Measurements from ENCODE around the gene RFX5. TPM values are rescaled to one million over a fixed set of nuclear protein-coding genes. Genes with fewer than 3 reads are reported as not detected.

RFX5 gene
- total and polyA plus RNA-seq, 7 donors = 12.0 to 67.9 (median 46.6) TPM

GRCh38 chr1:151311011-151311410 lies 36.0 kb downstream of the RFX5 start:
- no peaks in the 10 kb centered on the region for H3K9me3 ChIP-seq
- DNase-seq = no peak
- peak overlapping the region; percentile 68 to 84 (median 79) for H3K27ac ChIP-seq
- intact Hi-C loops (cut with DNase I) = no loop called here
- H3K27me3 ChIP-seq = no peaks in the 10 kb centered on the region
- peaks cover 0 to 66% (median 57%) of the 10 kb centered on the region in 4 donors for H3K4me1 ChIP-seq
- H3K4me3 ChIP-seq = no peak overlapping the region
- WGBS, 2 donors = 81 to 82% methylated on average over 4 of the region's 4 CpGs
- H3K36me3 ChIP-seq = peaks cover 27 to 84% (median 42%) of the 10 kb centered on the region in 4 donors
- TF ChIP-seq CTCF (IDR thresholded peaks at IDR 0.05) = no peak

- 79 to 82% methylated on average over 7 of the region's 7 CpGs for WGBS, 2 donors
- Histone ChIP-seq H3K4me1 (peaks cover 0 to 62% (median 50%) of the 10 kb centered on the region in 4 donors), H3K27ac (peak overlapping the region; percentile 68 to 84 (median 79)), H3K36me3 (peaks cover 30 to 84% (median 43%) of the 10 kb centered on the region in 4 donors), H3K27me3 (no peaks in the 10 kb centered on the region), H3K4me3 (no peak overlapping the region), H3K9me3 (no peaks in the 10 kb centered on the region)
- intact Hi-C loops (cut with DNase I) = no loop called here
- DNase-seq = peak; percentile 75
- TF ChIP-seq POLR2A (IDR thresholded peaks at IDR 0.05) (no peak), POLR2AphosphoS5 (IDR thresholded peaks at IDR 0.05) (peak in 2 of 4 donors; percentile 9 to 18)
Measured at GRCh38 chr1:151309811-151310323, 37.2 kb downstream of the RFX5 start.

- 93 to 97% methylated on average over 2 of the region's 2 CpGs for WGBS, 2 donors
- Histone ChIP-seq H3K27ac (no peak overlapping the region), H3K36me3 (peaks cover 67 to 100% (median 88%) of the 10 kb centered on the region in 4 donors), H3K9me3 (no peaks in the 10 kb centered on the region), H3K4me1 (no peaks in the 10 kb centered on the region), H3K27me3 (no peaks in the 10 kb centered on the region), H3K4me3 (no peak overlapping the region)
- intact Hi-C loops (cut with DNase I) = no loop called here
- no peak for DNase-seq
- no peak for TF ChIP-seq POLR2A (IDR thresholded peaks at IDR 0.05)
- no peak for TF ChIP-seq EP300 (IDR thresholded peaks at IDR 0.05)
- no peak for TF ChIP-seq CTCF (IDR thresholded peaks at IDR 0.05)
- no peak for TF ChIP-seq POLR2AphosphoS5 (IDR thresholded peaks at IDR 0.05)
Measured at GRCh38 chr1:151294742-151295462, 52.1 kb downstream of the RFX5 start.

- intact Hi-C loops (cut with DNase I) = no loop called here
- H3K9me3 ChIP-seq = no peaks in the 10 kb centered on the region
- H3K4me1 ChIP-seq = peaks cover 0 to 8% (median 0%) of the 10 kb centered on the region in 4 donors
- no peak for DNase-seq
- H3K27me3 ChIP-seq = no peaks in the 10 kb centered on the region
- no peak for TF ChIP-seq POLR2AphosphoS5 (IDR thresholded peaks at IDR 0.05)
- TF ChIP-seq EP300 (IDR thresholded peaks at IDR 0.05) = no peak
- no peak overlapping the region for H3K4me3 ChIP-seq
- 81 to 86% methylated on average over 6 of the region's 6 CpGs for WGBS, 2 donors
- H3K27ac ChIP-seq = no peak overlapping the region
- peaks cover 69 to 100% (median 87%) of the 10 kb centered on the region in 4 donors for H3K36me3 ChIP-seq
Measured at GRCh38 chr1:151293093-151293492, 54.0 kb downstream of the RFX5 start.

- intact Hi-C loops (cut with DNase I) = no loop called here
- 78 to 89% methylated on average over 13 of the region's 13 CpGs for WGBS, 2 donors
- H3K4me3 ChIP-seq = no peak overlapping the region
- no peak for TF ChIP-seq POLR2AphosphoS5 (IDR thresholded peaks at IDR 0.05)
- TF ChIP-seq EP300 (IDR thresholded peaks at IDR 0.05) = no peak
- no peak for TF ChIP-seq CTCF (IDR thresholded peaks at IDR 0.05)
- TF ChIP-seq POLR2A (IDR thresholded peaks at IDR 0.05) = no peak
- H3K9me3 ChIP-seq = no peaks in the 10 kb centered on the region
- DNase-seq = no peak
- peaks cover 69 to 100% (median 86%) of the 10 kb centered on the region in 4 donors for H3K36me3 ChIP-seq
- no peaks in the 10 kb centered on the region for H3K27me3 ChIP-seq
- H3K4me1 ChIP-seq = peaks cover 0 to 8% (median 0%) of the 10 kb centered on the region in 4 donors
- H3K27ac ChIP-seq = peak overlapping the region in 2 of 4 donors; percentile 5 to 28
Measured at GRCh38 chr1:151292207-151293030, 54.6 kb downstream of the RFX5 start.

All from sigmoid colon (tissue), 7 donors.